Right forelimb (tissue), 1 donor: ENCODE data around the gene ECHDC3.

Experiments used
- DNase-seq: peaks from one replicate; pipeline ENCODE4 v3.0.0-alpha.2; 2018

The ECHDC3 gene

GRCh38 chr10:11754620-11755019 lies 12.4 kb downstream of the ECHDC3 start:
- no peak for DNase-seq

GRCh38 chr10:11755512-11756263 lies 13.5 kb downstream of the ECHDC3 start:
- no peak for DNase-seq

- no peak for DNase-seq
Measured at GRCh38 chr10:11756766-11757315, 14.7 kb downstream of the ECHDC3 start.

- no peak for DNase-seq
Measured at GRCh38 chr10:11757454-11757820, 15.3 kb downstream of the ECHDC3 start.

GRCh38 chr10:11757821-11758463 lies 15.8 kb downstream of the ECHDC3 start:
- DNase-seq: peak; percentile 90

- no peak for DNase-seq
Measured at GRCh38 chr10:11758527-11759236, 16.5 kb downstream of the ECHDC3 start.

GRCh38 chr10:11759347-11759746 lies 17.2 kb downstream of the ECHDC3 start:
- DNase-seq: no peak

- no peak for DNase-seq
Measured at GRCh38 chr10:11760151-11760550, 18.0 kb downstream of the ECHDC3 start.

- DNase-seq: no peak
Measured at GRCh38 chr10:11760861-11761260, 18.7 kb downstream of the ECHDC3 start.

- no peak for DNase-seq
Measured at GRCh38 chr10:11761431-11761830, 19.2 kb downstream of the ECHDC3 start.

GRCh38 chr10:11762706-11763500 lies 20.7 kb downstream of the ECHDC3 start:
- no peak for DNase-seq

GRCh38 chr10:11763501-11763861 lies 21.3 kb downstream of the ECHDC3 start:
- no peak for DNase-seq

GRCh38 chr10:11765141-11765540 lies 23.0 kb downstream of the ECHDC3 start:
- no peak for DNase-seq

- DNase-seq: no peak
Measured at GRCh38 chr10:11772575-11773288, 30.6 kb downstream of the ECHDC3 start.

GRCh38 chr10:11773761-11774441 lies 31.7 kb downstream of the ECHDC3 start:
- DNase-seq: no peak

GRCh38 chr10:11775412-11775811 lies 33.2 kb downstream of the ECHDC3 start:
- no peak for DNase-seq

- DNase-seq: no peak
Measured at GRCh38 chr10:11776080-11776479, 33.9 kb downstream of the ECHDC3 start.

GRCh38 chr10:11781114-11781513 lies 38.9 kb downstream of the ECHDC3 start:
- DNase-seq: no peak

GRCh38 chr10:11782793-11783557 lies 40.8 kb downstream of the ECHDC3 start:
- DNase-seq: no peak

- no peak for DNase-seq
Measured at GRCh38 chr10:11783558-11783865, 41.3 kb downstream of the ECHDC3 start.

- DNase-seq: no peak
Measured at GRCh38 chr10:11787374-11787773, 45.2 kb downstream of the ECHDC3 start.
